Mucosa of stomach (tissue), 1 donor: ENCODE results near the gene MC2R.

ENCODE experiments used
- H3K27me3 ChIP-seq: one replicate; pipeline ENCODE4 v1.7.0; 2013; ENCODE audit warnings: mild to moderate bottlenecking, low read length; ENCODE audit not compliant: control insufficient read depth, insufficient read depth
- H3K36me3 ChIP-seq: one replicate; pipeline ENCODE4 v1.7.0; 2013; ENCODE audit warnings: low read length; ENCODE audit not compliant: control insufficient read depth, insufficient read depth
- H3K4me1 ChIP-seq: one replicate; pipeline ENCODE4 v1.7.0; 2013; ENCODE audit warnings: mild to moderate bottlenecking, low read length; ENCODE audit not compliant: control insufficient read depth, insufficient read depth
- H3K4me3 ChIP-seq: one replicate; pipeline ENCODE4 v1.7.0; 2013; ENCODE audit warnings: low read length
- H3K9ac ChIP-seq: one replicate; pipeline ENCODE4 v1.7.0; 2013; ENCODE audit warnings: mild to moderate bottlenecking, low read length, moderate library complexity
- H3K9me3 ChIP-seq: one replicate; pipeline ENCODE4 v1.7.0; 2013; ENCODE audit warnings: mild to moderate bottlenecking, low read length, moderate library complexity; ENCODE audit not compliant: control insufficient read depth
- donor health status: Pancreatic carcinoma.

MC2R gene

DNA sequence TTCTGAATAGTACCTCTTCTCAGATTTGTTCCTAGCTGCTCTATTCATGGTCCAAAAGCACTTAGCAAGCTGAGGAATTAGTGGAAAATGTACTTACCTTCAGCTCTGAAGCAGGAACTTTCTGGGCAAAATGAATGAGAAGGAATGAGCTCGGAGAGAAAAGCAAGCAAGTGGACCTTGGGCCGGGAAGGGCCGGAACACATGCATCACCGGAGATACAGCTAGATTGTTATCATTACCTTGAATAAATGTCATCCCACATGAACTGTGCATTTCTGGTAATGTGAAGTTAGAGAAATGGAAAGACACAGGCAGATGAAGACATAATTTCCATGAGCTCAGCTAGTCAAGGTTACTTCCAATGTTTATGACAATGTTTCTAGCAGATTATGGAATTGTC lies at the start of gene MC2R:
Gene MC2R (minus strand): TSS at position 146 of the 400 bp plus-strand sequence. CDS start 30,018 bp downstream, outside the sequence.
- no peak within 1 kb of the TSS for H3K9ac ChIP-seq
- no peaks in the 10 kb centered on the region for H3K9me3 ChIP-seq
- no peaks in the 10 kb centered on the region for H3K27me3 ChIP-seq
- no peaks in the 10 kb centered on the region for H3K36me3 ChIP-seq
- H3K4me1 ChIP-seq, result no peaks in the 10 kb centered on the region
- no peak within 1 kb of the TSS for H3K4me3 ChIP-seq

DNA sequence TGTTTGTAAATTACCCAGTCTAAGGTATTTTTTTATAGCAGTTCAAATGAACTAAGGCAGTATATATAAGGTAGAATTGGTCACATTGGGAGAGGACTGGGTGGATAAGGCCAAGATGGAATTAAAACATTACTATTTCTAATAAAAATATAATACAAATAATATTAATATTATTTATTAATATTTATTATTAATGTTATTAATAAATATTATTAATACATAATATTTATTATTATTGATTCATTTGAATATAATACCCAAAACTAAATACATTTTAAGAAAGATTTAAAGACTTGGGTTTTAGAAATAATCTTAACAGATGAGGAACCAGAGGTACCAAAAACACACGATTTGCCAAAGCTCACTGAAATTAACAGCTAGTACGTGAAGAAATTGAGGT lies 30.5 kb upstream of the MC2R start:
- Histone ChIP-seq H3K36me3 (no peaks in the 10 kb centered on the region), H3K4me3 (no peak overlapping the region), H3K27me3 (no peaks in the 10 kb centered on the region), H3K4me1 (no peaks in the 10 kb centered on the region), H3K9ac (no peak overlapping the region), H3K9me3 (no peaks in the 10 kb centered on the region)

DNA sequence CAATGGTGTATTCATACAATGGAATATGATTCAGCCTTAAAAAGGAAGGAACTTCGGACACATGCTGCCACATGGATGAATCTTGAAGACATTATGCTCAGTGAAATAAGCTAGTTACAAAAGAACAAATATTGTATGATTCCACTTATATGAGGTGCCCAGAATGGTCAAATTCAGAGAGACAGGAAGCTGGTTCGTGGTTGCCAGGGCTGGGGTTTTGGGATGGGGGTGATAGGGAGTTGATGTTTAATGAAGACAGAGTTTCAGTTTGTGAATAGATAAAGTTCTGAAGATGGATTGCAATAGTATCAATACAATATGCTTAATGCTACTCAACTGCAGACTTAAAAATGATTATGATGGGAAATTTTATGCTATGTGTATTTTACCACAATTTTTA lies 28.0 kb upstream of the MC2R start:
- Histone ChIP-seq H3K9me3 (no peaks in the 10 kb centered on the region), H3K27me3 (no peaks in the 10 kb centered on the region), H3K36me3 (no peaks in the 10 kb centered on the region), H3K9ac (no peak overlapping the region), H3K4me1 (no peaks in the 10 kb centered on the region), H3K4me3 (no peak overlapping the region)

DNA sequence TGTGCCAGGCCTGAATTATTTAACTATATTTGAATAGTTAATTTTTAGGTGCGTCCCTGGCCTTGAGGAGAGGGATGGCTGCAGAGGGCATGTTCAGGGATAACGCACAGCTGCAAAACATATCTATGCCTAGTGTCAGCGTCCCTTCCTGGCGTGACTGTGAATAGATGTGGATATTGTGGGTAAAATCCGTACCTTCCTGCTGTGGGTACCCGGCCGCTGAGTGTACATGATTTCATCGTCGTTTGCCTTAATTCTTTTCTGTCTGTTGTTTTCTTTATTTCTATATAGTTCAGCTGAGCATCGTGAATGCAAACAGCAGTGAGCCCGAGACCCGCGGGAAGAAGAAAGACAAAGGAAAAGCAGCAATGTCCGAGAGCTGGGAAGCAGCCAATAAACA lies 25.0 kb upstream of the MC2R start:
- H3K27me3 ChIP-seq, result no peaks in the 10 kb centered on the region
- H3K4me1 ChIP-seq, result no peaks in the 10 kb centered on the region
- H3K9me3 ChIP-seq, result no peaks in the 10 kb centered on the region
- H3K36me3 ChIP-seq, result no peaks in the 10 kb centered on the region
- no peak overlapping the region for H3K9ac ChIP-seq
- H3K4me3 ChIP-seq, result no peak overlapping the region

DNA sequence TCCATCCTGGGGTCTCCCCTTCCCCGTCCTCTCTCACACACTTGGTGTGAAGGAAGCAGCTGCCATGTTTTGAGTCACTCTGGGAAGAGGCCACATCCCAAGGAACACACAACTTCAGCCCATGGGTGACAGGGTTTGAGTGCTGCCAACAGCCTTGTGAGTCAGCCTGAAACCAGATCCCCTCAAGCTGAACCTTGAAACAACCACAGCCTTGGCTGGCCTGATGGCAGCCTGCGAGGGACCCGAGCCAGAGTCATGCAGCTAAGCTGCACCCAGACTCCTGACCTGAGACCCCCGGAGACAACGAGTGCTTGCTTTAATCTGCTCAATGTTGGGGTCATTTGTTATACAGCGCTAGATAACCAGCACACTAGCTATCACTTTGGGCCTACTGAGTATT lies 19.3 kb upstream of the MC2R start:
- Histone ChIP-seq H3K36me3 (no peaks in the 10 kb centered on the region), H3K9me3 (no peaks in the 10 kb centered on the region), H3K9ac (no peak overlapping the region), H3K4me3 (no peak overlapping the region), H3K4me1 (no peaks in the 10 kb centered on the region), H3K27me3 (no peaks in the 10 kb centered on the region)

DNA sequence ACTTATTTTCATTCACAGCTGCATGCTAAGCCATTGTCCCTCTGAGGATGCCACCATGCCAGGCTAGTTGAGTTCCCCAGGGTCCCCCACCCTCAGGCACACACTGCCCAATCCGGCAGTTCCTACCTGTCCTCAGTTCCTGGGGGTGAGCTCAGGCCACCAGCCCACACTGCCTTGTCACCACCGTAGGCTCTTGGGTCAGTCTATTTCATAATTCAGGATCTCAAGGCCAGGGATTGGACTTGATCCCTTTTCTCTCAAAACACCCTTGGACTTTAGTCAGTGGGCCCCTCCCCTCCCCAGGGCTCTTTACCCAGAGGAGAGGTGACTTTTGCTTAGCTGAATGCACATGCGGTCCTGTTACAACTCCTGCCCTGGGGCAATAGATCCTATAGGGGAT lies 18.7 kb upstream of the MC2R start:
- Histone ChIP-seq H3K4me1 (no peaks in the 10 kb centered on the region), H3K9me3 (no peaks in the 10 kb centered on the region), H3K9ac (no peak overlapping the region), H3K4me3 (no peak overlapping the region), H3K36me3 (no peaks in the 10 kb centered on the region), H3K27me3 (no peaks in the 10 kb centered on the region)

- H3K9ac ChIP-seq, result no peak overlapping the region
- no peaks in the 10 kb centered on the region for H3K36me3 ChIP-seq
- H3K4me3 ChIP-seq, result no peak overlapping the region
- no peaks in the 10 kb centered on the region for H3K9me3 ChIP-seq
- no peaks in the 10 kb centered on the region for H3K4me1 ChIP-seq
- no peaks in the 10 kb centered on the region for H3K27me3 ChIP-seq
Observed at GRCh38 chr18:13932285-13933025, 17.1 kb upstream of the MC2R start.

- Histone ChIP-seq H3K4me1 (no peaks in the 10 kb centered on the region), H3K36me3 (no peaks in the 10 kb centered on the region), H3K27me3 (no peaks in the 10 kb centered on the region), H3K4me3 (no peak overlapping the region), H3K9me3 (no peaks in the 10 kb centered on the region), H3K9ac (no peak overlapping the region)
Observed at GRCh38 chr18:13930964-13931363, 15.6 kb upstream of the MC2R start.

- H3K36me3 ChIP-seq, result no peaks in the 10 kb centered on the region
- no peaks in the 10 kb centered on the region for H3K4me1 ChIP-seq
- no peak overlapping the region for H3K4me3 ChIP-seq
- H3K27me3 ChIP-seq, result no peaks in the 10 kb centered on the region
- H3K9ac ChIP-seq, result no peak overlapping the region
- no peaks in the 10 kb centered on the region for H3K9me3 ChIP-seq
Observed at GRCh38 chr18:13923221-13923620, 7.9 kb upstream of the MC2R start.

DNA sequence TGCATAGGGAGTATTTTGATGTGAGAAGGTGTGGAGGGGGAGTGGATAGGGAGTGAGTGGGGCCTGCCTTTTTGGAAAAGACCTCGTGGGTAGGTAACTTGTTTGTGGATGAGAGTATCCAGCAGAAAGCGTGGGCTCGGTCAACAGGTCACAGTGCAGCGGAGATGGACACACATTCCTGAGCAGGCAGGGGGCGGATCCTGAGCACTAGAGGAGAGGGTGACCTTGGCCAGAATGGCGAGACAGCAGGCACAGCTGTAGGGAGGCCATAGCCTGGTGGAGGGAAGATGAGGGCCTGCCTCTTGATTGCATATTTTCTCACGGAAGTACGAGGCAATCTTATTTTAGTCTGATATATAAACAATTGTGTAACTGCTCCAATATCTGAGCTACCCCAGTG lies 3.6 kb upstream of the MC2R start:
- no peaks in the 10 kb centered on the region for H3K27me3 ChIP-seq
- H3K4me3 ChIP-seq, result no peak overlapping the region
- H3K4me1 ChIP-seq, result no peaks in the 10 kb centered on the region
- no peaks in the 10 kb centered on the region for H3K36me3 ChIP-seq
- no peak overlapping the region for H3K9ac ChIP-seq
- H3K9me3 ChIP-seq, result no peaks in the 10 kb centered on the region

GRCh38 chr18:13917401-13917800 lies 2.1 kb upstream of the MC2R start:
- H3K9ac ChIP-seq, result no peak overlapping the region
- H3K4me1 ChIP-seq, result no peaks in the 10 kb centered on the region

GRCh38 chr18:13916559-13916958 lies 1.2 kb upstream of the MC2R start:
- no peaks in the 10 kb centered on the region for H3K9me3 ChIP-seq
- no peaks in the 10 kb centered on the region for H3K4me1 ChIP-seq
- no peak overlapping the region for H3K9ac ChIP-seq

More at GRCh38 chr18:13917401-13917800, 2.1 kb upstream of the MC2R start:
- H3K9me3 ChIP-seq, result no peaks in the 10 kb centered on the region
- H3K27me3 ChIP-seq, result no peaks in the 10 kb centered on the region
- H3K36me3 ChIP-seq, result no peaks in the 10 kb centered on the region
- H3K4me3 ChIP-seq, result no peak overlapping the region

DNA sequence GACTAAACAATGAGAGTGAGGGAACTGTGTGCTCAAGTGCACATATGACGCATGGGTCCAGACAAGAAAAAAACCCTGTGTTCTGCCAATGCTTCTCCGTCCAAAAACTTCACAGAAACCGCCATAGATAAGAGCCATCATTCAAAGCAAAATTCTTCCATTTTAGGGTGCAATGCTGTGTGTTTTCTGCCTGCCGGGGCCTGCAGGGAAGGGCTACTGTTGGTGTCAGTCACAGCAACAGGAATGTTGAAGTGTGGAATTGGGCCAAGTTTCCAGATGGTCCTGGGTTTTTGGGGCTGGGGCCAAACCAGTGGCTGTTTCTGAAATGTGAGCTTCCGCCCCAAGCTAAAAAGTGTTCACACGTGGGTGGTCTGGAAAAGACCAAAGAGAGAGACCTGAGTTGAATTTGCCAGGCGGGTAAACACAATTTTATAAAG lies 677 bp upstream of the MC2R start:
- Histone ChIP-seq H3K36me3 (no peaks in the 10 kb centered on the region), H3K9me3 (no peaks in the 10 kb centered on the region), H3K9ac (no peak overlapping the region), H3K4me3 (no peak overlapping the region), H3K27me3 (no peaks in the 10 kb centered on the region), H3K4me1 (no peaks in the 10 kb centered on the region)

More at GRCh38 chr18:13916559-13916958, 1.2 kb upstream of the MC2R start:
- Histone ChIP-seq H3K4me3 (no peak overlapping the region), H3K27me3 (no peaks in the 10 kb centered on the region), H3K36me3 (no peaks in the 10 kb centered on the region)
